IPS-18a (cell line): Measurements from ENCODE around the gene MAML2.

ENCODE experiments used
- H3K27ac ChIP-seq: one replicate; pipeline ENCODE4 v1.5.1; 2013; ENCODE audit warnings: low read length
- H3K27me3 ChIP-seq: one replicate; pipeline ENCODE4 v1.6.1; 2013; ENCODE audit warnings: mild to moderate bottlenecking, low read length; ENCODE audit not compliant: control insufficient read depth, insufficient read depth
- H3K36me3 ChIP-seq: one replicate; pipeline ENCODE4 v1.6.1; 2013; ENCODE audit warnings: low read depth, low read length; ENCODE audit not compliant: control insufficient read depth
- H3K4me1 ChIP-seq: one replicate; pipeline ENCODE4 v1.6.1; 2013; ENCODE audit warnings: low read depth, low read length; ENCODE audit not compliant: control insufficient read depth
- H3K4me3 ChIP-seq: one replicate; pipeline ENCODE4 v1.5.1; 2013; ENCODE audit warnings: low read length
- H3K9ac ChIP-seq: one replicate; pipeline ENCODE4 v1.6.1; 2013; ENCODE audit warnings: mild to moderate bottlenecking, low read length, moderate library complexity
- H3K9me3 ChIP-seq: one replicate; pipeline ENCODE4 v1.6.1; 2013; ENCODE audit warnings: low read depth, low read length; ENCODE audit not compliant: control insufficient read depth

Gene MAML2

DNA sequence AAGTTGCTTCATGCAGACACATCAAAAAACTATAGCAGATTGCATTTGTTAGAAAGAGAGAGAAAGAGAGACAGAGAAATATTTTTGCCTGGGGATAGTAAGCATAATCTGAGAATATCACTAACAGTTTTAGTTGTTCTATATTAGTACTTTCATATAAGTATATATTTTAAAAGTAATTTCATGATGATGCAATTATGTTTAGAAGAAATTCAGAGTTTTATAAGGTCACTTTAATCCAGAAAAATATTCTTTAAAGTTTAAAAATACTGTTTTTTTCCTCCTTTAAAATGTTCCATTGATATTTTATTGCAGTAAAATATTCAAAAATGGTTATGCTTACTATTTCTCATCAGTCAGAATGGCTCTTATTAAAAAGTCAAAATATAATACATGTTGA lies 332.3 kb downstream of the MAML2 start:
- H3K4me1 ChIP-seq: peaks cover 26% of the 10 kb centered on the region
- no peak overlapping the region for H3K9ac ChIP-seq
- H3K27ac ChIP-seq: no peak overlapping the region
- no peak overlapping the region for H3K4me3 ChIP-seq
- H3K36me3 ChIP-seq: no peaks in the 10 kb centered on the region
- H3K27me3 ChIP-seq: no peaks in the 10 kb centered on the region
- H3K9me3 ChIP-seq: no peaks in the 10 kb centered on the region

DNA sequence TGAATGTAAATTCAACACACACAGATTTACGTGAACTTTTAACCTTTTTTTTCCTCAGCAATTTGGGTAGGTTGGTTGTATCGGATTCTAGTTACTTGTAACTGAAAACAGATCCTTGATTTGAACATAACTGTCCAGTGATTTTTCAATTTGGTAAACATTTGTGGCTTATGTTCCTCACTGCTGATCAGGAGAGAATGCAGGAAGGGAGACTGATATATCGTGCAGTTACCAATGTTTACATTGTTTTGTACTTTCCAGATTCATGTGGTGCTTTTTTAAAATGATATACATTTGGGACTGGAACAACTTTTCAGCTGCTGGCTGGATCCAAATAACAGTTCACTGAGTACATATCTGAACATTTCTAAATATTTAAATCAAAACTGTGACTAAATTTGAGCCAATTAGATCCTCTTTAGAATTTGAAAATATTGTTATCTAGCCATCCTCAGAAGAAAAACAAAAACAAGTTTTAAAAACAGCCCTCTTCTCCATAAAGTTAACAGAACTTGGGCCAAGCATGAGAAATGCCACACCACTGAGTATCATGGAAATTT lies 334.8 kb downstream of the MAML2 start:
- Histone ChIP-seq H3K4me3 (no peak overlapping the region), H3K36me3 (no peaks in the 10 kb centered on the region), H3K4me1 (peaks cover 10% of the 10 kb centered on the region), H3K9ac (no peak overlapping the region), H3K27ac (no peak overlapping the region), H3K27me3 (no peaks in the 10 kb centered on the region), H3K9me3 (no peaks in the 10 kb centered on the region)

DNA sequence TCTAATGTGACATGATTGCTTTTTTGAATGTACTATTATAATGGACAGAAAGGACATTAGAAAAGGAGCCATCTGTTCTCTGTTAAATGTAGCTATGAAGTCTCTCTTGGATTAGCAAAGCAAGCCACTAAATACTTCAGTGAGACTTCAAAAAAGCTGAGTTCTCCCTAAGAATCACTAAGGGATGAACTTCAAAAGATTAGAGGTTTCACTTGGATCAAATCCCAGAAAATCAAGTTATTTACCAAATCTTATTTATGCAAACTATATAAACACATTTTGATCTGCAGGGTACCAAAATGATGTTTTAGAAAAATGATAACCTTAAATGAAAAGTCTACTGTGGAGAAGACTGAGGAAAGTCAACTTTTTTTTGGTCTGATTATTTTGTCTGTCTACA lies 337.0 kb downstream of the MAML2 start:
- Histone ChIP-seq H3K36me3 (no peaks in the 10 kb centered on the region), H3K4me3 (no peak overlapping the region), H3K27ac (no peak overlapping the region), H3K9me3 (no peaks in the 10 kb centered on the region), H3K4me1 (no peaks in the 10 kb centered on the region), H3K9ac (no peak overlapping the region), H3K27me3 (no peaks in the 10 kb centered on the region)

DNA sequence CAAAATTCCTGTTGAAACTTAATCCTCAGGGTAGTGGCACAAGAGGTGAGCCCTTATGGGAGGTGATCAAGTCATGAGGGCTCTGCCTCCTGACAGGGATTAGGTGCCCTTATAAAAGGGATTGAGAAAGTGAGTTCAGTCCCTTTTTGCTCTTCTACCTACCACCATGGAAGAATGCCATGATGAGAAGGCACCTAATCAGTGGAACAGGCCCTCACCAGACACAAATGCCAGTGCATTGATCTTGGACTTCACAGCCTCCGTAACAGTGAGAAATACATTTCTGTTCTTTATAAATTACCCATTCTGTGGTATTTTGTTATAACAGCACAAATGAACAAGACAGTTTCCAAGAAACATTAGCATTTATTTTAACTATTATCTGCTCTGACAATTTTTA lies 338.1 kb downstream of the MAML2 start:
- Histone ChIP-seq H3K9me3 (no peaks in the 10 kb centered on the region), H3K36me3 (no peaks in the 10 kb centered on the region), H3K27me3 (no peaks in the 10 kb centered on the region), H3K9ac (no peak overlapping the region), H3K27ac (no peak overlapping the region), H3K4me1 (peaks cover 5% of the 10 kb centered on the region), H3K4me3 (no peak overlapping the region)

DNA sequence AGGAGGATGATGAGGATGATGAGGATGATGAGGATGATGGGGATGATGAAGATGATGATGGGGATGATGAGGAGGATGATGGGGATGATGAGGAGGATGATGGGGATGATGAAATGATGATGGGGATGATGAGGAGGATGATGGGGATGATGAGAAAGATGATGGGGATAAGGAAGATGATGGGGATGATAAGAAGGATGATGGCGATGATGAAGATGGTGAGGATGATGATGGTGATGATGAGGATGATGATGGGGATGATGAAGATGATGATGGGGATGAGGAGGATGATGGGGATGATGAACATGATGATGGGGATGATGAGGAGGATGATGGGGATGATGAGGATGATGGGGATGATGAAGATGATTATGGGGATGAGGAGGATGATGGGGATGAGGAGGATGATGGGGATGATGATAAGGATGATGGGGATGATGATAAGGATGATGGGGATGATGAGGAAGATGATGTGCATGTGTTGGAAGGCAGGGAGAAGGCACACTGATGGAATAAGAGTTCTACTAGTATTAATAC lies 340.2 kb downstream of the MAML2 start:
- Histone ChIP-seq H3K9me3 (no peaks in the 10 kb centered on the region), H3K27me3 (no peaks in the 10 kb centered on the region), H3K36me3 (no peaks in the 10 kb centered on the region)

DNA sequence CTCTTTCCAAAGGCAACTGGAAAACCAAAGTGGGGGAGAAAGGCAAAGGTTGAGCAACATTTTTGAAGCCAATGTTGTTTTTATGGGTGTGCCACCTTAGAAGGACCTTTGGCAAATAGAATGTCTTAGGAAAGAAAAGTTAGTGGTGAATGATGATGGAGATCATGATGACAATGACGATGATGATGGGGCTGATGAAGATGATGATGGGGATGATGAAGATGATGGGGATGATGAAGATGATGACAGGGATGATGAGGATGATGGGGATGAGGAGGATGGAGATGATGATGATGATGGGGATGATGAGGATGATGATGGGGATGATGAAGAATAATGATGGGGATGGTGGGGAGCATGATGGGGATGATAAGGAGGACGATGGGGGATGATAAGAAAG lies 340.7 kb downstream of the MAML2 start:
- Histone ChIP-seq H3K27ac (no peak overlapping the region), H3K9ac (no peak overlapping the region), H3K27me3 (no peaks in the 10 kb centered on the region), H3K36me3 (no peaks in the 10 kb centered on the region), H3K4me1 (peaks cover 11% of the 10 kb centered on the region), H3K4me3 (no peak overlapping the region), H3K9me3 (no peaks in the 10 kb centered on the region)

More for the DNA sequence above, 340.2 kb downstream of the MAML2 start:
- Histone ChIP-seq H3K4me1 (peaks cover 11% of the 10 kb centered on the region), H3K4me3 (no peak overlapping the region), H3K27ac (no peak overlapping the region), H3K9ac (no peak overlapping the region)

DNA sequence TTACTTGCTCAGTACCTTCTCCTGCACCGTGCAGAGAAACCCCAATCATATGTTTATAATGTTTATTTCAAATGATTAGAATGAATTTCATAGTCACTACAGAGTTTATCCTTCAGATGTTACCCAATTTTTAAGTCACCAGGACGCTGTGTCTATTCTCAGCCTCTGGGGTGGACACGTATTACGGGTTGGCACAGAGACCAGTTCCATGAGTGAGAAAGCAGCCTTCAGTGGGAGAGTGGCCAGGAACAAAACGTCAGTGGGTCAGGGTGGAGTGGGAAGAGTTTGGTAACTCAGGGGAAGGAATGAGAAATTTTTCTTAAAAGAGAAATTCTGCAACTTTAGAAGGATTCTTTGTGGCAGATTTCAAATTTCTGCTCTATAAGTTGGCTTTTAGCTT lies 342.0 kb downstream of the MAML2 start:
- H3K4me1 ChIP-seq: peaks cover 11% of the 10 kb centered on the region
- H3K36me3 ChIP-seq: no peaks in the 10 kb centered on the region
- H3K9me3 ChIP-seq: no peaks in the 10 kb centered on the region
- no peak overlapping the region for H3K27ac ChIP-seq
- H3K27me3 ChIP-seq: no peaks in the 10 kb centered on the region
- no peak overlapping the region for H3K9ac ChIP-seq
- H3K4me3 ChIP-seq: no peak overlapping the region

DNA sequence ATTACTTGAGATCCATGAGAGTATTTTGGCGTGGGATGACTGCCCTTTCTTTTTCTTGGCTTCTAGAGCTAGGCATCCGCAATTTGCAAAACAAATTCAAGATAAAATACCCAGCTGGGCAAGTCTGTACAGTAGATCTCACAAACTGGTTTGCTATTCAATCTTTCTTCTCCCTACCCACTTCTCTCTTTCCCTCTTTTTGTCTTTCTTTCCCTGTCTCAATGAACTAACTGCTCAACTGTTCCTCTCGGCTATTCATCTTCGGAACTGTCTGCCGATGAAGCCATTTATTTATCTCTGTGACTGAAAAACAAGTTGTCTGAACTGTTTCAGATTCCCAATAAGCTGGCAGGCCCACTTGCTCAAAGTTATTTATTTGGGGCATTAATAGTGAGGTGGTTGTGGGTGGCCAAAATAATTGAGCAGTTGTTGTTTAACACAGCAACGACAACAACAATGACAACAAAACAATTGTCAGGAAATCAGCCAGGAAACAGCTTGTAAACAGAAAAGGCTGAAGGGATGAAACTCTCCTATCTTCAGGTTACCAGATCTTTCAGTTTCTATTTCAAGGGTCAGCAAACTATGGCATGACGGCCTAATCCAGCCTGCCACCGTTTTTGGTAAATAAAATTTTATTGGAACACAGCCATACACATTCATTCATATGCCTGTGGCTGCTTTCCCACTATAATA lies 343.1 kb downstream of the MAML2 start:
- Histone ChIP-seq H3K36me3 (no peaks in the 10 kb centered on the region), H3K4me1 (peaks cover 11% of the 10 kb centered on the region), H3K9ac (no peak overlapping the region), H3K27me3 (no peaks in the 10 kb centered on the region), H3K4me3 (no peak overlapping the region), H3K9me3 (no peaks in the 10 kb centered on the region), H3K27ac (no peak overlapping the region)

DNA sequence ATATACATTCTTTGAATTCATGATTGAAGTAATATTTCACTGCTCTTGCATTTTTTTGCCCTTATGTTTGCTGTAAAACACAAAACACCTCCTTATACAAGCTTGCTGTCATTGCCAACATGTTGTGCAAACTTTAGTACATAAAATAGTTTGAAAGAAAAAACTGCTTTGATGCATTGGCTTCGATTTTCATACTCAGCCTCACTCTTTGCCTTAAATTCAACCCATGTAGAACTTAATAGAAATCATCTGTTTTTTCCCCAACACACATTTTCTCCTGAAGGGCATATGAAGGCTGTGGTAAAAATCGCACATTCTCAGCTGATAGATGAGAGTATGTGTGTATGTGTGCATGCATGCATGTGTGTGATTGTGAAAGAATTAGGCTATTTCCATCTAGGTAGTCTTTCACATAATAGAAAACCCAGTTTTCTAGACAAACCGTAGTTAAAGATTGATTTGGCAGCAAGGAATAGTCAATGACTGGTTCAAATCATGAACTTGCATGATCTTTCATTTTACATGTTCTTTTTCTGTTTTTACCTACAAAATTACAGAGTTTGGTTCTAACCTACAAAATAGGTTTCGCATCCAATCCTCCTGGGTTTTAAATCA lies 346.3 kb downstream of the MAML2 start:
- Histone ChIP-seq H3K9me3 (no peaks in the 10 kb centered on the region), H3K27me3 (no peaks in the 10 kb centered on the region), H3K27ac (no peak overlapping the region), H3K9ac (no peak overlapping the region), H3K36me3 (no peaks in the 10 kb centered on the region), H3K4me3 (no peak overlapping the region), H3K4me1 (peaks cover 11% of the 10 kb centered on the region)

DNA sequence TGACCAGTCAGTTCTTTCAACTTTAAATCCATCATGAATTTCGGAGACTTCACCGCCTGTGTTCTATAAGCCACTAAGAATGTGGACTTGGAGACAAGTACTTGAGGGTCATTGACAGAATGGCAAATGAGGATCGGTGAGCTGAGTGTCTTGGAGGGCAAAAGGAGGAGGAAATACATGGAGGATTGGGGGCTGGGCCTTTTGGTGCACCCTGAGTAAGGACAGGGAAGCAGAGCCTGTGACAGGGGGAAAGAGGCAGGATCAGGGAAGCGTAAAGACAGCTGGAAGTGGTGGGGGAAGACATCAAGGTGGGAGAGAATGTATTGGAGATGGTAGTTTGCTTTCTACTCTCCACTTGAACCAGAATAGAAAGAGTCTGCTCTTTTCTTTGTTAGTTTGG lies 348.7 kb downstream of the MAML2 start:
- Histone ChIP-seq H3K4me1 (peaks cover 7% of the 10 kb centered on the region), H3K9me3 (no peaks in the 10 kb centered on the region), H3K27ac (no peak overlapping the region), H3K9ac (no peak overlapping the region), H3K27me3 (no peaks in the 10 kb centered on the region), H3K4me3 (no peak overlapping the region), H3K36me3 (no peaks in the 10 kb centered on the region)

DNA sequence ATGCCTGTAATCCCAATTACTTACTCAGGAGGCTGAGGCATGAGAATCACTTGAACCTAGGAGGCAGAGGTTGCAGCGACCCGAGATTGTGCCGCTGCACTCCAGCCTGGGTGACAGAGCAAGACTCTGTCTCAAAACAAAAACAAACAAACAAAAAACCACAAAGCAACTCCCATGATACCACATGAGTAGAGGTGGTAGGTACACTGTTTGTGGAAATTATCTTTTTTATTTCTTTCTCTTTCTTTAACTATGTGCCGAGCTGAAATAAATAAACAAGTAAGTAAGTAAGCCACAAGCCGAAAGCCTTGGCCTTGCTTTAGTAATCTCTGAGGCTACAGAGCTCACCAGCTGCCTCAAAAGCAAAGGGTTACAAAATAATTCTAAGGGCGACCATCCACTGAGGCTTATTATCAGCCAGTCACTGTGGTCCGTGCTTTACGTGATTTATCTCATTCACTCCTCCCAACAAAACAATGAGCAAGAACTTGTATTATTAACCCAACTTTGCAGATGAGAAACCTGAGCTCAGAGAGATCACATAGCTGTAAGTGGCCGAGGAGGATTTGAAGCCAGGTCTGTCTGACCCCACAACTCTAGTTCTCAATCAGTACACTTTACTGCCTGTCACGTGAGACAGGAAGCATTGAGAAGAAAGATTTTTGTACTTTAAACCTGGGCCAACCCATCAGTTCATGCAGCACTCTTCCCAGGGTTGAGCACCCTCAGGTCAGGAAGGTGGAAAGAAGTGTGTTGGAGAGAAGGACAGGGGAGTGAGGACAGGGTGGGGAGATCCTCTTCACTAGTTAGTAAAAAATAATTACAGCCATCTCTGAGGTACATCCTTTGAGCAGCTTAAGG lies 349.3 kb downstream of the MAML2 start:
- Histone ChIP-seq H3K4me1 (peaks cover 12% of the 10 kb centered on the region), H3K9ac (no peak overlapping the region), H3K27me3 (no peaks in the 10 kb centered on the region), H3K4me3 (no peak overlapping the region), H3K36me3 (no peaks in the 10 kb centered on the region), H3K9me3 (no peaks in the 10 kb centered on the region), H3K27ac (no peak overlapping the region)
